DOHH2 (cell line): ENCODE data around the gene AK9.

Experiments
- EZH2phosphoT487 ChIP-seq: fragments of 200-600 bp; sonication (generic); IDR thresholded peaks from 2 replicates; pipeline ENCODE4 v1.6.1; 2017; ENCODE audit warnings: borderline replicate concordance, mild to moderate bottlenecking, antibody characterized with exemption, low read length, moderate library complexity, mixed read lengths
- TF ChIP-seq, protein P1 (sequence below): fragments of 200-600 bp; sonication (generic); IDR thresholded peaks from one replicate; pipeline ENCODE4 v1.5.1; 2014; ENCODE audit warnings: antibody characterized with exemption, mild to moderate bottlenecking, low read depth, low read length; ENCODE audit not compliant: poor library complexity, severe bottlenecking

DNA sequence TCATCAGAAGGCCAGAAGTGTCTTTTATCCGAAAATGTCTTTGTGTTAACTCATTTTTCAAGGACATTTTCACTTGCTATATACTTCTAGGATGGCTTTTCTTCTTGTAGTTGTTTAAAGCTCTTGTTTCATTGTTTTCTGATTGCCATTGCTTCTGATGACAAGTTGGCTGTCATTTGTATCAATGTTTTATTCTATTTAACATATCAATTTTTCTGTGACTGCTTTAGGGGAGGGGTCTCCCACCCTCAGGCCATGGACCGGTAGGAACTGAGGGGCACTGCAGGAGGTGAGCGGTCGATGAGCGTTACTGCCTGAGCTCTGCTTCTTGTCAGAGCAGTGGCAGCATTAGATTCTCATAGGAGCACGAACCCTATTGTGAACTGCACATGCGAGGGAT, 65.8 kb downstream of the AK9 start:
- TF ChIP-seq, protein P1, sequence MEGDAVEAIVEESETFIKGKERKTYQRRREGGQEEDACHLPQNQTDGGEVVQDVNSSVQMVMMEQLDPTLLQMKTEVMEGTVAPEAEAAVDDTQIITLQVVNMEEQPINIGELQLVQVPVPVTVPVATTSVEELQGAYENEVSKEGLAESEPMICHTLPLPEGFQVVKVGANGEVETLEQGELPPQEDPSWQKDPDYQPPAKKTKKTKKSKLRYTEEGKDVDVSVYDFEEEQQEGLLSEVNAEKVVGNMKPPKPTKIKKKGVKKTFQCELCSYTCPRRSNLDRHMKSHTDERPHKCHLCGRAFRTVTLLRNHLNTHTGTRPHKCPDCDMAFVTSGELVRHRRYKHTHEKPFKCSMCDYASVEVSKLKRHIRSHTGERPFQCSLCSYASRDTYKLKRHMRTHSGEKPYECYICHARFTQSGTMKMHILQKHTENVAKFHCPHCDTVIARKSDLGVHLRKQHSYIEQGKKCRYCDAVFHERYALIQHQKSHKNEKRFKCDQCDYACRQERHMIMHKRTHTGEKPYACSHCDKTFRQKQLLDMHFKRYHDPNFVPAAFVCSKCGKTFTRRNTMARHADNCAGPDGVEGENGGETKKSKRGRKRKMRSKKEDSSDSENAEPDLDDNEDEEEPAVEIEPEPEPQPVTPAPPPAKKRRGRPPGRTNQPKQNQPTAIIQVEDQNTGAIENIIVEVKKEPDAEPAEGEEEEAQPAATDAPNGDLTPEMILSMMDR, result no peak
- no peak for TF ChIP-seq EZH2phosphoT487
